ENCODE data around the gene FIBCD1. TPM values are rescaled to one million over a fixed set of nuclear protein-coding genes. Genes with fewer than 3 reads are reported as not detected.

Gene FIBCD1
- total and polyA plus RNA-seq, 9 of the 15 experiments (the other 6 are each of a cell fraction or from before 2014, with no cell fraction given), result 0.53 to 1.2 (median 0.95) TPM; not detected in 4

GRCh38 chr9:130921989-130922892, 16.8 kb downstream of the FIBCD1 start (continued):
- no peak for TF ChIP-seq ZNF407 (IDR thresholded peaks at IDR 0.05; ENCODE audit: low read depth)
- no peak for TF ChIP-seq FUS (optimal IDR thresholded peaks at IDR 0.05; ENCODE audit: low read depth, low read length)
- TF ChIP-seq FOXP1 (CRISPR knock-in tag; IDR thresholded peaks at IDR 0.05), result no peak
- no peak for TF ChIP-seq ELF4 (CRISPR knock-in tag; IDR thresholded peaks at IDR 0.05)
- TF ChIP-seq CHD1 (IDR thresholded peaks at IDR 0.05; ENCODE audit: low read length), result no peak
- TF ChIP-seq EGR1 (conservative IDR thresholded peaks at IDR 0.05), result no peak
- no peak for TF ChIP-seq ELF2 (CRISPR knock-in tag; IDR thresholded peaks at IDR 0.05)
- no peak for TF ChIP-seq ATF2 (CRISPR knock-in tag; IDR thresholded peaks at IDR 0.05)
- no peak for TF ChIP-seq TRIM25 (IDR thresholded peaks at IDR 0.05; ENCODE audit: borderline replicate concordance)
- TF ChIP-seq BCLAF1 (IDR thresholded peaks at IDR 0.05; ENCODE audit: borderline replicate concordance in 1 of 2, control insufficient read depth in 1 of 2, low read depth in 2 of 2, low read length in 1 of 2), result no peak
- no peak for TF ChIP-seq TEAD4 (IDR thresholded peaks at IDR 0.05; ENCODE audit: low read length)
- no peak for TF ChIP-seq TEAD4 (CRISPR knock-in tag; IDR thresholded peaks at IDR 0.05; ENCODE audit: borderline replicate concordance)

Data from K562 (cell line).